DND-41 (cell line): ENCODE data around the gene DCLK3.

ENCODE experiments used
- ATAC-seq: fragments of 200-7000 bp; cut with Tn5 transposase; 3 replicates; pipeline ENCODE4 v1.9.1; 2021; ENCODE audit warnings: low read depth; ENCODE audit not compliant: insufficient read depth
- DNase-seq: peaks from one replicate; pipeline ENCODE4 v3.0.0-alpha.2; 2020
- H2AFZ ChIP-seq: 2 replicates; pipeline ENCODE4 v1.6.0; 2012; ENCODE audit warnings: low read depth, low read length
- H3K27ac ChIP-seq: 2 replicates; pipeline ENCODE4 v1.5.1; 2012; ENCODE audit warnings: low read length, inconsistent platforms
- H3K27me3 ChIP-seq: fragments of 200-600 bp; sonication (generic); 2 replicates; pipeline ENCODE4 v1.6.0; 2012; ENCODE audit warnings: low read length, mild to moderate bottlenecking, inconsistent platforms; ENCODE audit not compliant: insufficient read depth, poor library complexity
- H3K36me3 ChIP-seq: 2 replicates; pipeline ENCODE4 v1.5.1; 2012; ENCODE audit warnings: low read length, inconsistent platforms; ENCODE audit not compliant: insufficient read depth
- H3K4me1 ChIP-seq: 2 replicates; pipeline ENCODE4 v1.5.1; 2012; ENCODE audit warnings: mild to moderate bottlenecking, low read length; ENCODE audit not compliant: insufficient read depth
- H3K4me2 ChIP-seq: 2 replicates; pipeline ENCODE4 v1.6.0; 2012; ENCODE audit warnings: mild to moderate bottlenecking, moderate library complexity, low read length, inconsistent platforms; ENCODE audit not compliant: insufficient read depth
- H3K4me3 ChIP-seq, 2 experiments: fragments of 200-600 bp in 1 of 2; shearing (Covaris generic) in 1 of 2; 2 replicates each; pipeline ENCODE4 v1.5.1; 2012 to 2016; ENCODE audit warnings: inconsistent platforms in 2 of 2, low read length in 2 of 2, mild to moderate bottlenecking in 2 of 2, low read depth in 1 of 2, moderate library complexity in 1 of 2
- H3K79me2 ChIP-seq: 2 replicates; pipeline ENCODE4 v1.6.0; 2012; ENCODE audit warnings: low read length, inconsistent platforms; ENCODE audit not compliant: insufficient read depth
- H3K9ac ChIP-seq: 2 replicates; pipeline ENCODE4 v1.6.0; 2012; ENCODE audit warnings: low read depth, mild to moderate bottlenecking, inconsistent platforms, low read length, moderate library complexity
- H3K9me3 ChIP-seq: 2 replicates; pipeline ENCODE4 v1.5.1; 2012; ENCODE audit warnings: low read length, moderate library complexity, mild to moderate bottlenecking, inconsistent platforms; ENCODE audit not compliant: insufficient read depth, severe bottlenecking
- H4K20me1 ChIP-seq: 2 replicates; pipeline ENCODE4 v1.6.0; 2012; ENCODE audit warnings: low read length; ENCODE audit not compliant: insufficient read depth
- CTCF ChIP-seq: IDR thresholded peaks from 2 replicates; pipeline ENCODE4 v1.5.1; 2012; ENCODE audit warnings: borderline replicate concordance, low read length, moderate library complexity, mild to moderate bottlenecking; ENCODE audit not compliant: poor library complexity, severe bottlenecking; ENCODE audit errors: extremely low read depth
- EZH2 ChIP-seq: IDR thresholded peaks from 3 replicates; pipeline ENCODE4 v1.6.1; 2012; ENCODE audit warnings: borderline replicate concordance, low read depth, mild to moderate bottlenecking, moderate library complexity, low read length, inconsistent platforms; ENCODE audit not compliant: severe bottlenecking

DCLK3 gene

GRCh38 chr3:36800533-36801116, 36.3 kb upstream of the DCLK3 start:
- DNase-seq (no peak), ATAC-seq (no peak)
- Histone ChIP-seq H4K20me1 (no peaks in the 10 kb centered on the region), H3K36me3 (no peaks in the 10 kb centered on the region), H3K9ac (no peak overlapping the region), H3K27me3 (no peaks in the 10 kb centered on the region), H3K4me3 (no peak overlapping the region), H2AFZ (no peak overlapping the region), H3K27ac (no peak overlapping the region), H3K79me2 (no peaks in the 10 kb centered on the region), H3K4me1 (no peaks in the 10 kb centered on the region), H3K4me2 (no peak overlapping the region), H3K9me3 (peaks cover 4% of the 10 kb centered on the region)
- TF ChIP-seq CTCF (no peak), EZH2 (no peak)

- Histone ChIP-seq H3K27me3 (no peaks in the 10 kb centered on the region), H3K9me3 (no peaks in the 10 kb centered on the region), H3K27ac (no peak overlapping the region), H3K9ac (no peak overlapping the region), H4K20me1 (no peaks in the 10 kb centered on the region), H2AFZ (no peak overlapping the region), H3K4me1 (no peaks in the 10 kb centered on the region), H3K4me2 (no peak overlapping the region), H3K4me3 (no peak overlapping the region), H3K79me2 (no peaks in the 10 kb centered on the region), H3K36me3 (no peaks in the 10 kb centered on the region)
- no peak for ATAC-seq
- no peak for DNase-seq
- TF ChIP-seq EZH2 (no peak), CTCF (no peak)
Measured at GRCh38 chr3:36796881-36797280, 32.5 kb upstream of the DCLK3 start.

GRCh38 chr3:36796161-36796560, 31.8 kb upstream of the DCLK3 start:
- Histone ChIP-seq H3K4me1 (no peaks in the 10 kb centered on the region), H3K36me3 (no peaks in the 10 kb centered on the region), H2AFZ (no peak overlapping the region), H3K4me3 (no peak overlapping the region), H3K4me2 (no peak overlapping the region), H3K9me3 (no peaks in the 10 kb centered on the region), H3K27me3 (no peaks in the 10 kb centered on the region), H3K27ac (no peak overlapping the region), H3K79me2 (no peaks in the 10 kb centered on the region), H4K20me1 (no peaks in the 10 kb centered on the region), H3K9ac (no peak overlapping the region)
- no peak for DNase-seq
- no peak for ATAC-seq
- TF ChIP-seq EZH2 (no peak), CTCF (no peak)

GRCh38 chr3:36795622-36796021, 31.3 kb upstream of the DCLK3 start:
- Histone ChIP-seq H3K4me2 (no peak overlapping the region), H2AFZ (no peak overlapping the region), H3K27ac (no peak overlapping the region), H4K20me1 (no peaks in the 10 kb centered on the region), H3K9me3 (no peaks in the 10 kb centered on the region), H3K79me2 (no peaks in the 10 kb centered on the region), H3K36me3 (no peaks in the 10 kb centered on the region), H3K9ac (no peak overlapping the region), H3K4me3 (no peak overlapping the region), H3K4me1 (no peaks in the 10 kb centered on the region), H3K27me3 (no peaks in the 10 kb centered on the region)
- DNase-seq (no peak), ATAC-seq (no peak)
- no peak for TF ChIP-seq EZH2
- TF ChIP-seq CTCF = no peak
